D721Med (cell line): Measurements from ENCODE around the gene MSH3.
"Not testable (repeated sequence)": the region's sequence is repeated elsewhere in the genome, so short reads cannot be mapped to it uniquely, and the experiment has no call there.

ENCODE experiments used
- DNase-seq: peaks from one replicate; pipeline ENCODE4 v3.0.0; 2011; ENCODE audit warnings: low spot score; ENCODE audit not compliant: insufficient read length
- FAIRE-seq: peaks from 2 replicates; lab custom pipeline; 2011; peaks lifted over from hg19 to GRCh38; lab: Jason Lieb, UNC
- TF ChIP-seq, protein P1 (sequence below): IDR thresholded peaks from 2 replicates; pipeline ENCODE4 v1.5.1; 2012; ENCODE audit warnings: mild to moderate bottlenecking, control low read depth; ENCODE audit not compliant: insufficient read depth; ENCODE audit errors: missing control alignments

Gene MSH3

DNA sequence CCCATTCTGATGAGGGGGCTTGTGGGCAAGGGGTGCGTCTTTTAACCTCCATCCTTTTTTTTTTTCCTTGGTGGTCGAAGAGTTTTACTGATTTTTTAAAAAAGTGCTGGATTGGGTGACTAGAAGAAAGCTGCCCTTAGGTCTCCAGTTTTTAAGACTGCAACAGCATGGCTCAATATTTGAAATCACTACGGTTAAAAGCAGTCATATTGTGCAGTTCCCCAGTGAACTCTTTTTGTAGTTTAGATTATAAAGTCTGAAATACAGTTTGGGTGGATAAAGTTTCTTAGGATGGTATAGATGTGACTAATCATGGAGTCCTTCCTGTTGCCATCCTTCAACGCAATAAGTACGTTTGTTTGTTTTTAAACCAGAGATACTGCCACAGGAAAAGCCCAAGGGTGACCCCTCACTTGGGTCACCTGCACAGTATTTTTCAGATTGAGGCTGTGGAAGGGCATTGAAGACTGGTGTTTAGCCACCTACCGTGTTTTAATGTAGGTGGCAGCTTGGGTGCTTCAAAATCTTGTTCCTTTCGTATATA lies 851 bp downstream of the MSH3 start:
- TF ChIP-seq, protein P1, sequence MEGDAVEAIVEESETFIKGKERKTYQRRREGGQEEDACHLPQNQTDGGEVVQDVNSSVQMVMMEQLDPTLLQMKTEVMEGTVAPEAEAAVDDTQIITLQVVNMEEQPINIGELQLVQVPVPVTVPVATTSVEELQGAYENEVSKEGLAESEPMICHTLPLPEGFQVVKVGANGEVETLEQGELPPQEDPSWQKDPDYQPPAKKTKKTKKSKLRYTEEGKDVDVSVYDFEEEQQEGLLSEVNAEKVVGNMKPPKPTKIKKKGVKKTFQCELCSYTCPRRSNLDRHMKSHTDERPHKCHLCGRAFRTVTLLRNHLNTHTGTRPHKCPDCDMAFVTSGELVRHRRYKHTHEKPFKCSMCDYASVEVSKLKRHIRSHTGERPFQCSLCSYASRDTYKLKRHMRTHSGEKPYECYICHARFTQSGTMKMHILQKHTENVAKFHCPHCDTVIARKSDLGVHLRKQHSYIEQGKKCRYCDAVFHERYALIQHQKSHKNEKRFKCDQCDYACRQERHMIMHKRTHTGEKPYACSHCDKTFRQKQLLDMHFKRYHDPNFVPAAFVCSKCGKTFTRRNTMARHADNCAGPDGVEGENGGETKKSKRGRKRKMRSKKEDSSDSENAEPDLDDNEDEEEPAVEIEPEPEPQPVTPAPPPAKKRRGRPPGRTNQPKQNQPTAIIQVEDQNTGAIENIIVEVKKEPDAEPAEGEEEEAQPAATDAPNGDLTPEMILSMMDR = no peak
- DNase-seq (no peak), FAIRE-seq (no peak)

DNA sequence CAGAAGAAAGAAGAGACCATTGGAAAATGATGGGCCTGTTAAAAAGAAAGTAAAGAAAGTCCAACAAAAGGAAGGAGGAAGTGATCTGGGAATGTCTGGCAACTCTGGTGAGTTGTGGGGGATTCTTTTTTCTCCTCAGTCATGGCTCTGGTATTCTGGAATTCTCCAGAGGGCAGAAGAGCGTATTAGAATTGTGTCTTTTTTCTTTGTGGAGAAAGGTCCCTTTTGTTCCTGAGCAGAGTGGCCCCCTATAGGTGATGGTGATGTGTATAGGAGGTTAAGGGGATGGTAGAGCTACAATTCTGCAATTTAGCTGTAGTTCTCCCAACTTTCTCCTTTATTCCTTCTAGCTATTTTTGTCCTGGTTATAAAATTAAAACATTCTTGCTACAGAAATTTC lies 2.0 kb downstream of the MSH3 start:
- no peak for DNase-seq
- TF ChIP-seq, protein P1 = no peak
- FAIRE-seq = no peak

DNA sequence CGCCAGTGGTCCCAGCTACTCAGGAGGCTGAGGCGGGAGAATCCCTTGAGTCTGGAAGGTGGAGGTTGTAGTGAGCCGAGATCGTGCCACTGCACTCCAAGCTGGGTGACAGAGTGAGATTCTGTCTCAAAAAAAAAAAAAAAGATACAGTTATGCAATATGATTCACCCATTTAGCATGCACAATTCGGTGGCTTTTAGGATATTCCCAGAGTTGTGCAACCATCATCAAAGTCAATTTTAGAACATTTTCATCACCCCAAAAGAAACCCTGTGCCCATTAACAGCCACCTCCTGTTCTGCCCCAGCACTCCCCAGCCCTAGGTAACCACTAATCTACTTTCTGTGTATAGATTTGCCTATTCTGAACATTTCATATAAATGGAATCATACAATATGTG lies 4.7 kb downstream of the MSH3 start:
- FAIRE-seq = no peak
- TF ChIP-seq, protein P1 = no peak
- DNase-seq = no peak

DNA sequence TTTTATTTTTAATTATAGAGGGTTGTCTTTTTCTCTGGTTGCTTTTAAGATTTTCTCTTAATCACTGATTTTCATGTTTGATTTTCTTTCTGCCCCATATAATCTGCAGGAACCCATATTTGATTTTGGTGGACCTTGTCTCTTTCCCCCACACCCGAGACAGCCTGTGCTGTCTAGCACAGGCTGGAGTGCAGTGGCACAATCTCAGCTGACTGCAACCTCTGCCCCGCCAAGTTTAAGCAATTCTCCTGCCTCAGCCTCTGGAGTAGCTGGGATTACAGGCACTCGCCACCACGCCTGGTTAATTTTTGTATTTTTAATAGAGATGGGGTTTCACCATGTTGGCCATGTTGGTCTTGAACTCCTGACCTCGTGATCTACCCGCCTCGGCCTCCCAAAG lies 6.2 kb downstream of the MSH3 start:
- not testable (repeated sequence) for FAIRE-seq

DNA sequence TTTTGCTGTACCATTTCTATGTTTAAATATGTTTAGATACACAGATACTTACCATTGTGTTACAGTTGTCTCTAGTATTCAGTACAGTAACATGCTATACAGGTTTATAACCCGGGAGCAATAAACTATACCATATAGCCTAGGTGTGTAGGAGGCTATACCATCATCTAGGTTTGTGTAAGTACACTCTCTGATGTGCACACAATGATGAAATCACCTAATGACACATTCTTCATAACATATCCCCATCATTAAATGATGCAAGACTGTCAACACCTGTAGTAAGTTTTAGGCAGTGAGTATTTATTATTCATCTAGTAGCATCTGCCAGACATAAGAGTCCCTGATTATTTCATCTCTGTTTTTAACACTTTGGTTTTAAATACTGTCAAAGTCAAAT lies 7.7 kb downstream of the MSH3 start:
- TF ChIP-seq, protein P1 = no peak
- no peak for DNase-seq
- FAIRE-seq = no peak

More for the DNA sequence above, 6.2 kb downstream of the MSH3 start:
- DNase-seq = not testable (repeated sequence)

DNA sequence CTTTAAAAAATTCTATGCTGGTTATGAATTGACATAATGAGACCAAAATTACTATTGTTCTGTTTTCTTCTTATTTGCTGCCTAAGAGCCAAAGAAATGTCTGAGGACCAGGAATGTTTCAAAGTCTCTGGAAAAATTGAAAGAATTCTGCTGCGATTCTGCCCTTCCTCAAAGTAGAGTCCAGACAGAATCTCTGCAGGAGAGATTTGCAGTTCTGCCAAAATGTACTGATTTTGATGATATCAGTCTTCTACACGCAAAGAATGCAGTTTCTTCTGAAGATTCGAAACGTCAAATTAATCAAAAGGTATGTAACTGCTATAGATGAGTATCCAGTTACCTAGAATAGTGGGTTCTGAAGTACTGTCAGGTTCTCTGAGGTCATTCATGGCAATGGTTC lies 10.6 kb downstream of the MSH3 start:
- TF ChIP-seq, protein P1 = no peak
- DNase-seq (no peak), FAIRE-seq (no peak)

DNA sequence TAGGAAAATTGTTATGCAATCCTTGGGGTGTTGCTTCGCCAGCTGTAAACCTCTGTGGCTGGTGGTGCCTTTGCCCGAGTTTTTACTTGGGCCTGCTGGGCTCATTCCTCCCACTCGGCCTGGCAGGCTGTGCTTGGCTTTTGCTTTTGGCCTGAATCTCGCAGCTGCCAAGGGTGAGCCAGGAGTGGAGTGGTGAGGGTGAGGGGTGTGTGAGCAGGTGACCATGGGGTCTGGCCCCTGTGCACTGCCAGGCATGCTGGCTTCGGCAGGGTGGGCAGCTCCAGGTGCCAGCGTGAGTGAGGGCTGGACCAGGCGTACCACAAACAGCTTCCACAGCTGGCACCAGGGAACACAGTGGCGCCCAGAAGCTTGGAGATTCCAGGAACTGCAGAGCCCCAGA lies 12.9 kb downstream of the MSH3 start:
- DNase-seq = no peak
- no peak for FAIRE-seq

More for the DNA sequence above, 12.9 kb downstream of the MSH3 start:
- TF ChIP-seq, protein P1 = no peak
